ENCODE data around the gene WSB1. TPM values are rescaled to one million over a fixed set of nuclear protein-coding genes. Genes with fewer than 3 reads are reported as not detected.

The WSB1 gene
- total and polyA plus RNA-seq, 9 of the 15 experiments (the other 6 are each of a cell fraction or from before 2014, with no cell fraction given): 22.8 to 229 (median 81.1) TPM

GRCh38 chr17:27293898-27294688 lies at the start of gene WSB1 (continued):
- TF ChIP-seq ZNF318 (IDR thresholded peaks at IDR 0.05; ENCODE audit: borderline replicate concordance in 1 of 2, low read depth in 1 of 2) (no peak; a peak in 1 of 4 replicates), SNAPC5 (CRISPR knock-in tag; IDR thresholded peaks at IDR 0.05) (no peak), ZNF699 (CRISPR knock-in tag; IDR thresholded peaks at IDR 0.05; ENCODE audit: insufficient replicate concordance) (no peak), PATZ1 (CRISPR knock-in tag; IDR thresholded peaks at IDR 0.05; ENCODE audit: borderline replicate concordance) (no peak), KDM2B (CRISPR knock-in tag; IDR thresholded peaks at IDR 0.05) (no peak; the same call in 1 of the 2 replicates), NFYB (IDR thresholded peaks at IDR 0.05; ENCODE audit: extremely low read depth, insufficient read length) (no peak), PHF20 (IDR thresholded peaks at IDR 0.05; ENCODE audit: partially characterized antibody) (peak; percentile 60), DMBX1 (CRISPR knock-in tag; IDR thresholded peaks at IDR 0.05; ENCODE audit: borderline replicate concordance) (no peak), BMI1 (IDR thresholded peaks at IDR 0.05; ENCODE audit: low read length) (no peak), IFI16 (CRISPR knock-in tag; IDR thresholded peaks at IDR 0.05) (no peak), SMARCC2 (IDR thresholded peaks at IDR 0.05; ENCODE audit: low read depth) (no peak), MAZ (CRISPR knock-in tag; conservative IDR thresholded peaks at IDR 0.05 in 1 of 2, IDR thresholded peaks at IDR 0.05 in 1 of 2) (peak in 1 of 2 experiments; percentile 86; a peak in 3 of 4 replicates), FOSL1 (tag; conservative IDR thresholded peaks at IDR 0.05) (peak; percentile 42; the same call in 1 of the 2 replicates), GMEB1 (CRISPR knock-in tag; IDR thresholded peaks at IDR 0.05) (peak; percentile 97)
